ENCODE data around the gene AAMDC. TPM values are rescaled to one million over a fixed set of nuclear protein-coding genes. Genes with fewer than 3 reads are reported as not detected.

AAMDC gene
- total and polyA plus RNA-seq, 2 of the 13 experiments (the other 11 are each of a cell fraction or from before 2014, with no cell fraction given), result 18.1 to 35.6 TPM

DNA sequence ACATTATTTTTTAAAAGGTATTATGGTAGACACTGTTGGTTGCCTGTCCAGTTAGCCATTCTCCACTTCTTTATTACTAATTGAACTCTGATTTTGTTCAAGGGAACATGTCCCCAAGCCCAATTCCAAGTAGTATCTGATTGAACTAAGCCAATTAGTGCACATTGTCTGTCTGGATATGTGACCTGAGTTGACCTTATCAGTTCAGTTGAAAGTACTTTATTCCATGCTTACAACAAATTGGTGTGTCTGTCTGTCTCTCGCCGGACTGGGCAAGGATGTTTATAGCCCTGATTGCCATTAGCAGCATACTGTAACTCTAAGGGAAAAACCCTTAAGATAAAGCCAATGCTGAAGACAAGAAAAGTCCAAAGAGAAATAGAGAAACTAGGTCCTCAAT, 87.9 kb downstream of the AAMDC start:
- ATAC-seq, result no peak
- Histone ChIP-seq H2AFZ (ENCODE audit: low read length) (no peak overlapping the region), H3K4me1 (ENCODE audit: insufficient read depth, low read length) (peaks cover 17% of the 10 kb centered on the region), H3K9ac (ENCODE audit: insufficient read depth, low read depth, low read length) (no peak overlapping the region), H3K9me3 (ENCODE audit: low read length) (no peaks in the 10 kb centered on the region), H3K4me3 (replicated peaks in 1 of 3; ENCODE audit: insufficient read depth in 1 of 3, low read depth in 2 of 3, low read length in 3 of 3) (no peak overlapping the region), H4K20me1 (ENCODE audit: insufficient read depth, low read length) (no peaks in the 10 kb centered on the region; the same call in 1 of the 2 replicates), H3K27me3 (ENCODE audit: control insufficient read depth in 1 of 2, insufficient read depth in 2 of 2, low read length in 2 of 2) (no peaks in the 10 kb centered on the region), H3K4me2 (ENCODE audit: low read depth, low read length) (no peak overlapping the region), H3K36me3 (replicated peaks in 1 of 2; ENCODE audit: control insufficient read depth in 1 of 2, insufficient read depth in 2 of 2, low read length in 2 of 2) (peaks cover 1 to 19% of the 10 kb centered on the region in 2 experiments; a peak in 4 of 5 replicates), H3K79me2 (ENCODE audit: insufficient read depth, low read length) (no peaks in the 10 kb centered on the region), H3K27ac (ENCODE audit: extremely low read length, insufficient read depth, low read length) (no peak overlapping the region)
- ChIA-PET CTCF (ENCODE audit: low intra/inter-chr PET ratio, low total read pairs) (no interaction called here), POLR2A (no interaction called here)
- intact Hi-C loops (cut with micrococcal nuclease; ENCODE audit: unreplicated experiment), result no loop called here
- DNase-seq (ENCODE audit: low spot score), result no peak
- in situ Hi-C loops (cut with HindIII; ENCODE audit: extremely low pct_ligation_motif_present, low pct_unique_long_range_greater_than_20kb), result no loop called here
- FAIRE-seq, result no peak
- no TSS peak for BruUV-seq (replicated peaks)
- WGBS (ENCODE audit: low lambda C conversion rate), result 91% methylated on average over 2 of the region's 2 CpGs
- no peak for TF ChIP-seq ZMAT5 (CRISPR knock-in tag; IDR thresholded peaks at IDR 0.05; ENCODE audit: borderline replicate concordance, low read depth)
- TF ChIP-seq TOE1 (CRISPR knock-in tag; IDR thresholded peaks at IDR 0.05), result no peak
- no peak for TF ChIP-seq ZNF446 (CRISPR knock-in tag; IDR thresholded peaks at IDR 0.05)
- no peak for TF ChIP-seq SOX13 (IDR thresholded peaks at IDR 0.05)
- TF ChIP-seq SOX13 (CRISPR knock-in tag; conservative IDR thresholded peaks at IDR 0.05 in 1 of 2, IDR thresholded peaks at IDR 0.05 in 1 of 2), result no peak
- no peak for TF ChIP-seq PLRG1 (conservative IDR thresholded peaks at IDR 0.05)
- no peak for TF ChIP-seq ZNF232 (CRISPR knock-in tag; IDR thresholded peaks at IDR 0.05; ENCODE audit: borderline replicate concordance)
- TF ChIP-seq ZNF766 (CRISPR knock-in tag; IDR thresholded peaks at IDR 0.05; ENCODE audit: borderline replicate concordance), result no peak
- no peak for TF ChIP-seq KLF15 (CRISPR knock-in tag; IDR thresholded peaks at IDR 0.05; ENCODE audit: borderline replicate concordance)
- TF ChIP-seq AKNA (CRISPR knock-in tag; IDR thresholded peaks at IDR 0.05; ENCODE audit: borderline replicate concordance), result no peak
- no peak for TF ChIP-seq ZNF20 (CRISPR knock-in tag; IDR thresholded peaks at IDR 0.05)
- TF ChIP-seq WIZ (CRISPR knock-in tag; IDR thresholded peaks at IDR 0.05), result no peak
- TF ChIP-seq, protein P1, sequence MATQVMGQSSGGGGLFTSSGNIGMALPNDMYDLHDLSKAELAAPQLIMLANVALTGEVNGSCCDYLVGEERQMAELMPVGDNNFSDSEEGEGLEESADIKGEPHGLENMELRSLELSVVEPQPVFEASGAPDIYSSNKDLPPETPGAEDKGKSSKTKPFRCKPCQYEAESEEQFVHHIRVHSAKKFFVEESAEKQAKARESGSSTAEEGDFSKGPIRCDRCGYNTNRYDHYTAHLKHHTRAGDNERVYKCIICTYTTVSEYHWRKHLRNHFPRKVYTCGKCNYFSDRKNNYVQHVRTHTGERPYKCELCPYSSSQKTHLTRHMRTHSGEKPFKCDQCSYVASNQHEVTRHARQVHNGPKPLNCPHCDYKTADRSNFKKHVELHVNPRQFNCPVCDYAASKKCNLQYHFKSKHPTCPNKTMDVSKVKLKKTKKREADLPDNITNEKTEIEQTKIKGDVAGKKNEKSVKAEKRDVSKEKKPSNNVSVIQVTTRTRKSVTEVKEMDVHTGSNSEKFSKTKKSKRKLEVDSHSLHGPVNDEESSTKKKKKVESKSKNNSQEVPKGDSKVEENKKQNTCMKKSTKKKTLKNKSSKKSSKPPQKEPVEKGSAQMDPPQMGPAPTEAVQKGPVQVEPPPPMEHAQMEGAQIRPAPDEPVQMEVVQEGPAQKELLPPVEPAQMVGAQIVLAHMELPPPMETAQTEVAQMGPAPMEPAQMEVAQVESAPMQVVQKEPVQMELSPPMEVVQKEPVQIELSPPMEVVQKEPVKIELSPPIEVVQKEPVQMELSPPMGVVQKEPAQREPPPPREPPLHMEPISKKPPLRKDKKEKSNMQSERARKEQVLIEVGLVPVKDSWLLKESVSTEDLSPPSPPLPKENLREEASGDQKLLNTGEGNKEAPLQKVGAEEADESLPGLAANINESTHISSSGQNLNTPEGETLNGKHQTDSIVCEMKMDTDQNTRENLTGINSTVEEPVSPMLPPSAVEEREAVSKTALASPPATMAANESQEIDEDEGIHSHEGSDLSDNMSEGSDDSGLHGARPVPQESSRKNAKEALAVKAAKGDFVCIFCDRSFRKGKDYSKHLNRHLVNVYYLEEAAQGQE (IDR thresholded peaks at IDR 0.05; ENCODE audit: borderline replicate concordance in 1 of 2, low read depth in 1 of 2, low read length in 2 of 2), result no peak
- no peak for TF ChIP-seq RFX1 (IDR thresholded peaks at IDR 0.05)
- TF ChIP-seq, protein P2, sequence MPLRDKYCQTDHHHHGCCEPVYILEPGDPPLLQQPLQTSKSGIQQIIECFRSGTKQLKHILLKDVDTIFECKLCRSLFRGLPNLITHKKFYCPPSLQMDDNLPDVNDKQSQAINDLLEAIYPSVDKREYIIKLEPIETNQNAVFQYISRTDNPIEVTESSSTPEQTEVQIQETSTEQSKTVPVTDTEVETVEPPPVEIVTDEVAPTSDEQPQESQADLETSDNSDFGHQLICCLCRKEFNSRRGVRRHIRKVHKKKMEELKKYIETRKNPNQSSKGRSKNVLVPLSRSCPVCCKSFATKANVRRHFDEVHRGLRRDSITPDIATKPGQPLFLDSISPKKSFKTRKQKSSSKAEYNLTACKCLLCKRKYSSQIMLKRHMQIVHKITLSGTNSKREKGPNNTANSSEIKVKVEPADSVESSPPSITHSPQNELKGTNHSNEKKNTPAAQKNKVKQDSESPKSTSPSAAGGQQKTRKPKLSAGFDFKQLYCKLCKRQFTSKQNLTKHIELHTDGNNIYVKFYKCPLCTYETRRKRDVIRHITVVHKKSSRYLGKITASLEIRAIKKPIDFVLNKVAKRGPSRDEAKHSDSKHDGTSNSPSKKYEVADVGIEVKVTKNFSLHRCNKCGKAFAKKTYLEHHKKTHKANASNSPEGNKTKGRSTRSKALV (CRISPR knock-in tag; IDR thresholded peaks at IDR 0.05), result no peak
